Measurements from ENCODE around the gene GDF11. TPM values are rescaled to one million over a fixed set of nuclear protein-coding genes. Genes with fewer than 3 reads are reported as not detected.
A peak's percentile ranks its signal among the peaks of the same experiment; 100 is the strongest.

GDF11 gene
- total RNA-seq, 1 experiment from 2014 or later = 31.8 TPM

- H3K4me3 Mint-ChIP-seq = peak overlapping the region; percentile 90 to 91; a peak in 3 of 5 replicates
Observed at GRCh38 chr12:55718624-55719275, 24.2 kb upstream of the GDF11 start.

More at GRCh38 chr12:55718624-55719275, 24.2 kb upstream of the GDF11 start:
- no peak overlapping the region for H2AFZ ChIP-seq (ENCODE audit: low read length)
- H3K36me3 Mint-ChIP-seq (ENCODE audit: insufficient read depth in 1 of 3, low read depth in 3 of 3) = peaks cover 3 to 16% (median 8%) of the 10 kb centered on the region in 3 experiments; a peak in 6 of 7 replicates
- H3K4me1 Mint-ChIP-seq = peaks cover 38 to 41% of the 10 kb centered on the region in 2 experiments
- H3K9me3 ChIP-seq (ENCODE audit: control insufficient read depth, low read depth, low read length) = no peaks in the 10 kb centered on the region
- H2BK12ac ChIP-seq (ENCODE audit: insufficient read length, low read depth, low read length) = no peak overlapping the region
- H3K79me1 ChIP-seq (ENCODE audit: insufficient read depth, low read depth, low read length, poor library complexity, severe bottlenecking) = no peaks in the 10 kb centered on the region
- H2BK120ac ChIP-seq (ENCODE audit: low read depth, low read length, poor library complexity, severe bottlenecking) = no peak overlapping the region
- peaks cover 13% of the 10 kb centered on the region; the same call in 1 of the 2 replicates for H3K4me1 ChIP-seq (ENCODE audit: insufficient read depth, low read length)
- no peaks in the 10 kb centered on the region for H3K27me3 ChIP-seq (ENCODE audit: insufficient read depth, low read length)
- H3K18ac ChIP-seq (ENCODE audit: insufficient read length, low read depth, low read length) = no peak overlapping the region
- DNase-seq = no peak
- no peak overlapping the region for H4K8ac ChIP-seq (replicated peaks; ENCODE audit: insufficient read length, low read depth, low read length)
- H3K23me2 ChIP-seq (ENCODE audit: insufficient read length, low read depth, low read length, poor library complexity, severe bottlenecking) = peaks cover 9% of the 10 kb centered on the region
- no peak overlapping the region for H3K14ac ChIP-seq (ENCODE audit: insufficient read depth, low read length)
- no peak overlapping the region for H2AK5ac ChIP-seq (ENCODE audit: insufficient read length, low read length)
- no CpG with 5 or more reads among the region's 4 CpGs for WGBS (ENCODE audit: extremely low coverage, insufficient read length, low lambda C conversion rate)
- H2BK20ac ChIP-seq (ENCODE audit: low read depth, low read length, poor library complexity, severe bottlenecking) = no peak overlapping the region
- H3K79me2 ChIP-seq (ENCODE audit: insufficient read depth, low read length) = no peaks in the 10 kb centered on the region
- no peaks in the 10 kb centered on the region for H4K20me1 ChIP-seq (ENCODE audit: control insufficient read depth, insufficient read depth, insufficient read length)
- peak overlapping the region; percentile 71 for H3K4me2 ChIP-seq (ENCODE audit: insufficient read depth, insufficient read length, low read length)
- H3K27me3 Mint-ChIP-seq (ENCODE audit: low read depth) = peaks cover 4% of the 10 kb centered on the region
- H4K5ac ChIP-seq (ENCODE audit: insufficient read length, low read depth, low read length) = no peak overlapping the region
- H3K9ac ChIP-seq (ENCODE audit: extremely low read depth, insufficient read length, low read length) = no peak overlapping the region
- no peak overlapping the region for H3K23ac ChIP-seq (ENCODE audit: insufficient read length, low read depth, low read length)
- H3K56ac ChIP-seq (ENCODE audit: insufficient read length, low read depth, low read length) = no peak overlapping the region
- no peak overlapping the region for H3T11ph ChIP-seq (ENCODE audit: low read length)
- H2BK5ac ChIP-seq (ENCODE audit: insufficient read length, low read length) = peak overlapping the region; percentile 58
- no peak overlapping the region for H4K91ac ChIP-seq (ENCODE audit: insufficient read length, low read depth, low read length)
- H3K9me3 Mint-ChIP-seq = peaks cover 0 to 3% of the 10 kb centered on the region in 2 experiments; a peak in 3 of 5 replicates
- no peak overlapping the region for H3K4ac ChIP-seq (ENCODE audit: low read depth, low read length)
- TF ChIP-seq CTCF (conservative IDR thresholded peaks at IDR 0.05) = no peak
- H3K27ac Mint-ChIP-seq = peak overlapping the region; percentile 94 to 99 (median 96); a peak in 6 of 7 replicates
- peak overlapping the region; percentile 63 for H3K27ac ChIP-seq (ENCODE audit: insufficient read length, low read depth, low read length)
- H2BK15ac ChIP-seq (ENCODE audit: low read depth, low read length) = no peak overlapping the region
